GM12873 (cell line): ENCODE measurements around the gene MMP1.

Source experiments
- TF ChIP-seq, protein P1 (sequence below): IDR thresholded peaks from 2 replicates; pipeline ENCODE4 v1.5.1; 2012; ENCODE audit warnings: low read depth, mild to moderate bottlenecking, moderate library complexity, low read length, control low read depth; ENCODE audit not compliant: insufficient read depth; ENCODE audit errors: missing control alignments

Gene MMP1

DNA sequence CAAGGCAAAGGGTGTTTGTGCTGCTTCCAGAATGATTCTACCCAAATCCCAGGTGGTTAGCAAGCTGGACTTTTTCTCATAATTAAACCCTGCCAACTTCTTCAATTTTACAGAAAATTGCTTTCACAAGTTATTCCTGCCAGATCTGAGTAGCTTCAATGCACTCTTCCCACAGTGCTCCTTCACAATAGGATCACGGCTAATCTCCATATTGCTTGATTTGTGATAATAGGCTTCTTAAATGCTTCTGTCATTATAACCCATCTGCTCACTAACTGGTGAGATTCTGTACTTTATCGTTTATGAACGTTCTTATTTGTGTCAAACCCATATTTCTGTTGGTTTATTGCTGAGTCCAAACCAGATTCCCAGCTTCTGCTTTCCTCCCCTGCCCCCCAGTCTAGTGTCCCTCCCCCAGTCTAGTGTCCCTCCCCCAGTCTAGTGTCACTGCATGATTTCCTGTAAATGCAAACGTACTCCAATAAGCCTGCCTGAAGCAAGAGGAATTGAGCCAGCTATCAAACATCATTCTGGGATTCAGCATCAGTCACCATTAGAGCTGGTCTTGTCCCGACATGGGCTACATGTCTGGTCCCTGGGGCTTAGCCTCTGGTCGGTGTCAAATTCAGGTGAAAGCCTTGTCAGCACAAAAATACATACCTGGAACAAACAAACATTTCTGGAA, 31.5 kb upstream of the MMP1 start:
- TF ChIP-seq, protein P1, sequence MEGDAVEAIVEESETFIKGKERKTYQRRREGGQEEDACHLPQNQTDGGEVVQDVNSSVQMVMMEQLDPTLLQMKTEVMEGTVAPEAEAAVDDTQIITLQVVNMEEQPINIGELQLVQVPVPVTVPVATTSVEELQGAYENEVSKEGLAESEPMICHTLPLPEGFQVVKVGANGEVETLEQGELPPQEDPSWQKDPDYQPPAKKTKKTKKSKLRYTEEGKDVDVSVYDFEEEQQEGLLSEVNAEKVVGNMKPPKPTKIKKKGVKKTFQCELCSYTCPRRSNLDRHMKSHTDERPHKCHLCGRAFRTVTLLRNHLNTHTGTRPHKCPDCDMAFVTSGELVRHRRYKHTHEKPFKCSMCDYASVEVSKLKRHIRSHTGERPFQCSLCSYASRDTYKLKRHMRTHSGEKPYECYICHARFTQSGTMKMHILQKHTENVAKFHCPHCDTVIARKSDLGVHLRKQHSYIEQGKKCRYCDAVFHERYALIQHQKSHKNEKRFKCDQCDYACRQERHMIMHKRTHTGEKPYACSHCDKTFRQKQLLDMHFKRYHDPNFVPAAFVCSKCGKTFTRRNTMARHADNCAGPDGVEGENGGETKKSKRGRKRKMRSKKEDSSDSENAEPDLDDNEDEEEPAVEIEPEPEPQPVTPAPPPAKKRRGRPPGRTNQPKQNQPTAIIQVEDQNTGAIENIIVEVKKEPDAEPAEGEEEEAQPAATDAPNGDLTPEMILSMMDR, result no peak

DNA sequence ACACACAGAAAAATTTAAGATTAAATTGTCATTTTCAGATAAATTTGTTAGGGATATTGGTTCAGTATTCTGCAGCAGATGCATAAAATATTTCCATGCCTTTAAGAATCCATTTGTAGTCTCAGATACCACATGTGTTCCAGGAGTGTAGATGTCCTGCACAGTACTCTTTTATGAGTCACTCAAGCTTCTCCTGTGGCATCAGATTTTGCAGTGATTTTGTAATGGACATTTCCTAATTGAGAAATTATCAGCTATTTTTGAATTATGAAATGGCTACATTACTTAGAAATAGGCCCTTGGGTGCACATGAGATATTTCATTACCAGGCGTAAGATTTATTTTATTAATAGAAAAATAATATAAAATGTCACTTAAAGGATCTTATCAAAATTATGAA, 26.6 kb upstream of the MMP1 start:
- TF ChIP-seq, protein P1, result no peak

DNA sequence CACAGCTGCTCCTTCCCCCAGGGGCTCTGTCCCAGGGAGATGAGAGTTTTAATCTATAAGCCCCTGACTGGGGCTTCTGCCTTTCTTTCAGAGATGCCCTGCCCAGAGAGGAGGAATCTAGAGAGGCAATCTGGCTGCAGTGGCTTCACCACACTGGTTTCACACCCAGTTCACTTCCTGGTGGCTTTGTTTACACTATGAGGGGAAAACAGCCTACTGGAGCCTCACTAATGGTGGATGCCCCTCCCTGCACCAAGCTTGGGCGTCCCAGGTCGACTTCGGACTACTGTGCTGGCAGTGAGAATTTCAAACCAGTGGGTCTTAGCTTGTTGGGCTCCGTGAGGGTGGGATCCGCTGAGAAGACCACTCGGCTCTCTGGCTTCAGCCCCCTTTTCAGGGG, 21.5 kb upstream of the MMP1 start:
- TF ChIP-seq, protein P1, result no peak

DNA sequence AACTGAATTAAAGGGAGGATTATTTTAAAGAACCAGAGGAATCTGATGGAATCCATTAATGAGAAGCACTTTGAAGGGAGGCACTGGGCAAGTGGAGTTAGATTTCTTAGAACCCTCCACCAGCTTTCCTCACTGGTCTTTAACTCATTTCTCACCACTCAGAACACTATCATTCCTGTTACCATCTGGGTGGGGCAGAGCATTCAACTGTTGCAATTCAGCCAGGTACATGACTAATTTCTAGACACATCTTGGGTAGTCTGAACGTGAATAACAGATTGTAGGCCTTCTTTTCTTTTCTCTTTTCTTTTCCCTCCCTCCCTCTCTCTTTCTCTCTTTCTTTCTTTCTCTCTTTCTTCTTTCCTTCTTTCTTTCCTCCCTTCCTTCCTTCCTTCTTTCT, 15.5 kb upstream of the MMP1 start:
- TF ChIP-seq, protein P1, result no peak

DNA sequence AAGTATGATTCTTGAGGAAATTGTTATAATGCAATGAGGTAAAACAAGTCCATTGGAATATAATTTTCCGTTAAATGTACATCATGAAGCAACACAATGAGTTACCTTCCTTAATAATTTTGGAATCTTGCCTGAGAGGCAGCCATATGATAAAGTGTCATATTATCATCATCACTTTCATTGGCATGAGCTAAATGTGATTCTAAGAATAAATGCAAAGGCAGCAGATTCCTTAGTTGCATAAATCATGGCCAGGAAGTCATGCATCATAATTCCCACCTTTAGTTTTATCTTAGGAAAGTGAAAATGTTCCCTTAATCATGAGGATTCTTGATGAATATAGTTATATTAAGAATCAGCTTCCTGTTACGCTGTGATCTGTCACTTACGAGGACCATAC, 14.2 kb upstream of the MMP1 start:
- TF ChIP-seq, protein P1, result no peak

DNA sequence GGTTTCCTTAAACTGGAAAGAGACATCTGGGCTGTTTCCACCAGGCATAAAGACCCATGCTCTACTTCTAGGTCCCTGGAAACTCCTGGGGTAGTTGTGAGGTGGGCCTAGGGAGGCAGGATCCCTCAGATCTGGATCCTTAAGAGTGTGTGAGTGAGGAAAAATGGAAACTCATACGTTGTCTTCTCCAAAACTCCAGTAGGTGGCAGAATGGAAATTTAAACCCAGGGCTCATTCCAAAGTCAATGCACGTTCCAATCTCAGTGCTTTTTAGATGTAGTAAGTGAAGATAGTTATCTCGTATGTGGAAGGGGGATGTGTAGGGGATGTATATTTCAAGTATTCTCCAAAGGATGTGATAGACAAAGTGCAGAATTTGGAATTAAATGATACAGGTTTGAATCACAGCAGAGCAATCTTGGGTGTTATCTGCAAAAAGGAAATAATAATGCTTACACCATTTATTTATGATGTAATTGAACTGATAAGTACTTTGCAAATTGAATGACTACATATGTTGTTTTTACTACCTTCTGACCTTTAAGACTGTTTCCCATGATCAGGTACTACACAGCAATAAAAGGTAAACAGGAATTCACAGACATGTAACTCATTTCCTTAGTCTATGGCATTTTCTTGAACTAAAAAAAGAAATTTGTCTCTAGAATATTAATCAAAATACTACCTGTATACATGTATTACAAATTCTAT, 13.1 kb upstream of the MMP1 start:
- TF ChIP-seq, protein P1, result peak; percentile 38

DNA sequence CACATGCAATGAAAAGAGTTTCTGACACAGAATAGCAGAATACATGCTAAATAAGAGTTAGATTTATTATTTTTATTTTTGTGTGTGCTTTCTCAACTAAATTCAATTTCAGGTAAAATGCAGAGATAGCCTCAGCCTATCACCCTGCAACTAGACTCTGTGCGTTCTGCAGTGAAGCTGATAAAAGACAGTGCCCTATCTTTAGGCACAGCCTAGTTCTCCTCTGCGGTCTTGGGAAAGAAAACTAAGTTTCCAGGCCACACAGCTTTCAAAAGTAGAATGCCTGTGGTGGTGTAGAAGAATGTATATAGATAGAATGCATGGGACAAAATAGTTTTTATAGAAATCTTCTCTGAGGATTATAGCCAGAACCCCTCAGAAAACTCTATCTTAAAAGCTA, 12.0 kb upstream of the MMP1 start:
- TF ChIP-seq, protein P1, result no peak
